GM10266 (cell line): Measurements from ENCODE around the gene ASPSCR1.

Source experiments
- DNase-seq: peaks from one replicate; pipeline ENCODE4 v3.0.0; 2012; ENCODE audit errors: extremely low spot score
- TF ChIP-seq, protein P1 (sequence below): IDR thresholded peaks from 2 replicates; pipeline ENCODE4 v1.5.1; 2012; ENCODE audit warnings: mild to moderate bottlenecking, low read depth; ENCODE audit not compliant: control insufficient read depth, insufficient read depth; ENCODE audit errors: missing control alignments

The ASPSCR1 gene

DNA sequence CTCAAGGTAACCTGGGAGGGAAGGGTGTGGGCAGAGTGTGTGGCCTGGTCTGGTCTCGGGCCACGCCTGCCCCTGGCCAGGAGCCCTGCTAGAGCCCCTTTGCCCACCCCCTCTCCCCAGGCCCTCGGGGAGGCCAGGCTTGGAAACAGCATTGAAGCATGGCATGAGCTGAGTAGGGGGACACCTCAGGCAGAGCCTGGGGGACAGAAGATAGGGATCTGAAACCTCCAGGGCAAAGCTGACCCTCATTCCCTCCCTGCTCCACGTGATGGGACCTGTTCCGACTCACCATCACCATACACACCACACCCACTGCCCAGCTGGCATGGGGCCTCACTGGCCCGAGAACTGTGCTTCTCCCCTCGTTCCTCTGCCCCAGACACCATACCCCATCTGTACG is 71.7 kb downstream of the ASPSCR1 start:
- no peak for DNase-seq
- TF ChIP-seq, protein P1, sequence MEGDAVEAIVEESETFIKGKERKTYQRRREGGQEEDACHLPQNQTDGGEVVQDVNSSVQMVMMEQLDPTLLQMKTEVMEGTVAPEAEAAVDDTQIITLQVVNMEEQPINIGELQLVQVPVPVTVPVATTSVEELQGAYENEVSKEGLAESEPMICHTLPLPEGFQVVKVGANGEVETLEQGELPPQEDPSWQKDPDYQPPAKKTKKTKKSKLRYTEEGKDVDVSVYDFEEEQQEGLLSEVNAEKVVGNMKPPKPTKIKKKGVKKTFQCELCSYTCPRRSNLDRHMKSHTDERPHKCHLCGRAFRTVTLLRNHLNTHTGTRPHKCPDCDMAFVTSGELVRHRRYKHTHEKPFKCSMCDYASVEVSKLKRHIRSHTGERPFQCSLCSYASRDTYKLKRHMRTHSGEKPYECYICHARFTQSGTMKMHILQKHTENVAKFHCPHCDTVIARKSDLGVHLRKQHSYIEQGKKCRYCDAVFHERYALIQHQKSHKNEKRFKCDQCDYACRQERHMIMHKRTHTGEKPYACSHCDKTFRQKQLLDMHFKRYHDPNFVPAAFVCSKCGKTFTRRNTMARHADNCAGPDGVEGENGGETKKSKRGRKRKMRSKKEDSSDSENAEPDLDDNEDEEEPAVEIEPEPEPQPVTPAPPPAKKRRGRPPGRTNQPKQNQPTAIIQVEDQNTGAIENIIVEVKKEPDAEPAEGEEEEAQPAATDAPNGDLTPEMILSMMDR = no peak

DNA sequence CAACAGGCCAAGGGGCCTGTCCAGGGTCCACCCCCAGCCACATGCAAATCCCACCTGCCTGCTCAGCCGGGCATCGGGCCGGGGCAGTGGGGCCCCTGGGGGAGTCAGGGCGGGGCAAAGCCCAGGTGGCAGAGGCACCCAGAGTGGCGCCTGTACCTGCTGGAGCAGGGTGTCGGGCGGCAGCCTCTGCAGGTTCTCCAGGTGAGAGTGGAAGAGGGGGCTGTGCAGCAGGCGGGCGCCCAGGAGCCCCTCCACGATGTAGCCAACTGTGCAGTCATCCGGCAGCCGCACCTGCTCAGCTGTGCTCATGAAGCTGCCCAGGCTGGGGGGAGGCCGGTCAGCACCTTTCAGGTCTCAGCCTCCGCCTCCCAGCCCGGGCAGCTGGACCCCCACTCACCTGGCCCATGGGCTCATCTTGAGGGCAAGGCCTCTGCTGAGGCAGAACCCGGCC is 72.1 kb downstream of the ASPSCR1 start:
- no peak for DNase-seq
- TF ChIP-seq, protein P1 = no peak

DNA sequence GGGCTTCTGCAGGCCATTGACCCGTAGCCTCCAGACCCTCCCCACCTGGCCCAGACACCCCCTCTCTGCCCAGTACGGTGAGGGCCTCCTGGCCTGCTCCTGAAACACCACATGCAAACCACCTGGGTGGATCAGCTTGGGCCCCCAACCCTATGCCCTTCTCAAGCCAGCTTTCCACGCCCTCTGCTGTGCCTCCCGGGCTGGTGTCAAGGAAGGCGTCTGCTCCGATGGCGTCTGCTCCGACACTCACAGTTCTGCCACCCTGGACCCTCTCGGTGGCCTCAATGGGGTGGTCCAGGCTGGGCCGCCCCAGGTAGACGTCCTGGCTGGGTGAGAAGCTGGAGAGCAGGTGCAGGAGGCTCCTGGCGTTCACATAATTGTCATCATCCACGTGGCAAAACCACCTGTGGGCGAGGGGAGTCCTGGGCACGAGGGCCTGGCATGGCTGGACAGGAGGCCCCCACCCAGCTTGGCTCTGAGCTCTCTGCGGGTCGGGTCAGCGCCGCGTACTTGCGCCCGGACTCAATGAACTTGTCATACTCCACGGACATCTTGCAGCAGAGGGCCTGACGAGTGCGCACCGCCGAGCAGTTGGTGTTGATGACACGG is 72.8 kb downstream of the ASPSCR1 start:
- no peak for DNase-seq
- TF ChIP-seq, protein P1 = no peak

DNA sequence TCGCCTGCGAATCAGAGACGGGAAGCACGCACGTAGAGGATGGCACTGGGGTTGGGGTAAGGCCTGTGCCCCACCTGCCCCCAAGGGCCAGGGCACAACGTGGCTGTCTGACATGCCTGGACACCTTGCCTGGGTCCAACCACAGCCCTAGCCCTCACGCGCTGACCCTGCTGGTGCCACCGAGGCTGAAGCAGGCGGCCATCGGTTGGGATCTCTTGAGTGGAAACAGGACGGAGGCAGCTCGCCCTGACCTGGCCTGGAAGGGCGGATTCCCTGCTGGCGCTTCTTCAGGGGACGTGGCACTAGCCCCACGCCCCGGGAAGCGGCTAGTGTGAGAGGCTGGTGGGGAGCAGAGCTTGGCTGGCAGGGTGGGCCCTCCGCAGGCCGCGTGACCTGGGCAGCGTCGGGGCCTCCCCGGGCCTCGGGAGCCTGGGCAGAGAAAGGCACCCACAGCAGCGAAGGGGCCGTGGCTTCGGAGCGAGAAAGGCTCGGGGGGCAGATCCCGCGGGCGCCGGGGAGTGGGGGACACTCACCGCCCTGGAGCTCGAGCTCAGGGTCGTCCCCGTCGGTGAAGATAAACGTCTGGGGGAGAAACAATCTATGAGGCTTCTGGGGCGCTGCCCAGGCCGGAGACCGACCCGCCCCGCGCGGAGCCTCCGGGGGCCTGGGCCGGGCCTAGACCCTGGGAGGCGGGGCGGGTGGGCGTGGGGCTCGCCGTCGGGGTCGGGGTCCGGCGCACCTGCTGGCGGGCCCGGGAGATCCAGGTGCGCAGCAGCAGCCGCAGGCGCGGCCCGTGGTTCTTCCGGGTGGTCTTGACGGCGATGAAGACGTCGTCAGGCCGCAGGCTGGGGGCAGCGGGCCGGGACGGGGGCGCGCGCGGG is 73.6 kb downstream of the ASPSCR1 start:
- TF ChIP-seq, protein P1 = no peak
- DNase-seq = peak; percentile 64

DNA sequence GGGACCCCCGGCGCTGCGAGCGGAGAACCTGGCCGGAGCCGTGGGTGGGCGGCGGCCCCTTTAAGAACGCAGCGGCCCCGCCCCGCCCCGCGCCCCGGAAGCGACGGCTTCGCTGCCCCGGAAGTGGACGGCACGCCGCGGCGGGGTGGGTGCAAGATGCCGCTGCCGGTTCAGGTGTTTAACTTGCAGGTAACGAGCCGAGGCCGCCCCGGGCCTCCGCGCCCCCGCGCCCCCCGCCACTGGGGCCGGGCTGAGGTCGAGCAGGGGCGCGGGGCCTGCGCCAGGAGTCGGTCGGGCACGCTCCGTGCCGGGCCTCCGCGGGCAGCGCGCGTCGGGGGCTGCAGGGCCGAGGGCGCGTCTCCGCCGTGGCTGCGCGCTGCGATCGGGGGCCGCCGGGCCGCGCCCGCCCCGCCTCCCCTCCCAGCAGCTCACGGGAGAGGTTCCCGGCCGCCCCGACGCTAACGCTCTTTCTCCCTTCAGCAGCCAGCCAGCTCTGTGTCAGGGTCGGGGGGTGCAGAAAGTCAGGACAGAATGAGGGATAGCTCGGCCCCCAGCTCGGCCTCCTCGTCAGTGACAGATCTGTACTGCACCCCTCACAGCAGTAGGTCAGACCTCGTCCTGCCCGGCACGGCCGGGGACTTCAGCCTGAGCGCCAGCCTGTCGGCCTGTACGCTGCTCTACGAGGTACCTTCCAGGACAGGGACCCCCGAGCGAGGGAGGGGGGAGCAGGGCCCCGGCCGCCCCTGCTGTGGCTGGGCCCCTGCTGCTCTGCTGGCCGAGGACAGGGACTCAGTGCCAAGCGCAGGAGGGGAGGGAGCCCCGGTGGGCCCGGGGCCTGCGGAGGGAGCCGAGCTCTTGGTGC is 74.6 kb downstream of the ASPSCR1 start, which contains the start of the genes GPS1 and RFNG:
Gene GPS1 (plus strand): TSS at position 123 of the 862 bp plus-strand sequence. CDS start 34 bp downstream, at position 157.
Gene RFNG (minus strand): TSS at position 36 of the 862 bp plus-strand sequence. CDS start 45 bp downstream, outside the sequence.
- peak; percentile 98 for DNase-seq

DNA sequence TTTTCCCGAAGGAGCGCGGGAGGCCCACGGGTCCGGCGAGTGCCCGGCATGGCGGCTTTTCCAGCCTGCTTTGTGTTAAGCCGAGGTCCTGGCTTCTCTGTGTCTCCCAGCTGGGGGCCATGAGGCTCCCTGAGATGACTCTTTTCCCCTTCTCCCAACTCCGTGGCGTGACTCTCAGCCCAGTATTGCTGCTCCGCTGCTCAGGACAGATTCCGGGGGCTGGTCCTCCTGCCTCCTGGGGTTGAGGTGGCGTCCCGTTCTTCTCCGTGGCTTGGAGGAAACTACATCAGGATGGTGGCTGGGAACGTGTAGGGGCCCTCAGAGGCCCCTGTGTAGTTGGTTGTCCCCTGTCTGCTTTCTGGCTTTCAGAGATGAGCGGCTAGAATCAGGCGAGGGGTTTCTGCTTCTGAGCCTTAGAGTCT is 75.2 kb downstream of the ASPSCR1 start:
- no peak for DNase-seq
- TF ChIP-seq, protein P1 = no peak

More for the DNA sequence above, 74.6 kb downstream of the ASPSCR1 start, which contains the start of the genes GPS1 and RFNG:
- TF ChIP-seq, protein P1 = no peak
